ENCODE data around the gene LGALS13. TPM values are rescaled to one million over a fixed set of nuclear protein-coding genes. Genes with fewer than 3 reads are reported as not detected.

Gene LGALS13
- total and polyA plus RNA-seq, 2 experiments from 2014 or later: not detected

- Histone ChIP-seq H3K4me1 (ENCODE audit: insufficient read depth) (no peaks in the 10 kb centered on the region), H3K27me3 (no peaks in the 10 kb centered on the region), H3K36me3 (replicated peaks; ENCODE audit: insufficient read depth, low read depth) (no peaks in the 10 kb centered on the region), H3K4me2 (no peak overlapping the region), H3K79me2 (no peaks in the 10 kb centered on the region), H3K4me3 (no peak overlapping the region), H2AFZ (no peak overlapping the region), H3K27ac (no peak overlapping the region), H3K9me3 (ENCODE audit: low read depth) (no peaks in the 10 kb centered on the region), H4K20me1 (ENCODE audit: insufficient read depth, poor library complexity, severe bottlenecking) (no peaks in the 10 kb centered on the region), H3K9me2 (replicated peaks; ENCODE audit: insufficient read depth) (no peaks in the 10 kb centered on the region)
- no peak for DNase-seq (ENCODE audit: low spot score)
- TF ChIP-seq EZH2phosphoT487 (IDR thresholded peaks at IDR 0.05; ENCODE audit: low read depth, severe bottlenecking, unreplicated experiment): no peak
- no peak for TF ChIP-seq EZH2 (IDR thresholded peaks at IDR 0.05; ENCODE audit: borderline replicate concordance)
- no peak for TF ChIP-seq CTCF (IDR thresholded peaks at IDR 0.05; ENCODE audit: poor library complexity)
- WGBS (ENCODE audit: low lambda C conversion rate, missing lambda C conversion rate): 55% methylated on average over 4 of the region's 4 CpGs
These were observed 28.9 kb downstream of the LGALS13 start for GRCh38 chr19:39631178-39631577.

GRCh38 chr19:39631626-39632025, 29.3 kb downstream of the LGALS13 start:
- no peaks in the 10 kb centered on the region for H3K9me2 ChIP-seq (replicated peaks; ENCODE audit: insufficient read depth)
- H3K27me3 ChIP-seq: no peaks in the 10 kb centered on the region
- no peak overlapping the region for H2AFZ ChIP-seq
- H3K4me3 ChIP-seq: no peak overlapping the region
- H3K79me2 ChIP-seq: no peaks in the 10 kb centered on the region
- TF ChIP-seq CTCF (IDR thresholded peaks at IDR 0.05; ENCODE audit: poor library complexity) (no peak), EZH2phosphoT487 (IDR thresholded peaks at IDR 0.05; ENCODE audit: low read depth, severe bottlenecking, unreplicated experiment) (no peak), EZH2 (IDR thresholded peaks at IDR 0.05; ENCODE audit: borderline replicate concordance) (no peak)
- H4K20me1 ChIP-seq (ENCODE audit: insufficient read depth, poor library complexity, severe bottlenecking): no peaks in the 10 kb centered on the region
- H3K4me1 ChIP-seq (ENCODE audit: insufficient read depth): no peaks in the 10 kb centered on the region
- DNase-seq (ENCODE audit: low spot score): no peak
- H3K4me2 ChIP-seq: no peak overlapping the region
- H3K9me3 ChIP-seq (ENCODE audit: low read depth): no peaks in the 10 kb centered on the region
- WGBS (ENCODE audit: low lambda C conversion rate, missing lambda C conversion rate): 54% methylated on average over 6 of the region's 6 CpGs
- H3K36me3 ChIP-seq (replicated peaks; ENCODE audit: insufficient read depth, low read depth): no peaks in the 10 kb centered on the region
- no peak overlapping the region for H3K27ac ChIP-seq

DNA sequence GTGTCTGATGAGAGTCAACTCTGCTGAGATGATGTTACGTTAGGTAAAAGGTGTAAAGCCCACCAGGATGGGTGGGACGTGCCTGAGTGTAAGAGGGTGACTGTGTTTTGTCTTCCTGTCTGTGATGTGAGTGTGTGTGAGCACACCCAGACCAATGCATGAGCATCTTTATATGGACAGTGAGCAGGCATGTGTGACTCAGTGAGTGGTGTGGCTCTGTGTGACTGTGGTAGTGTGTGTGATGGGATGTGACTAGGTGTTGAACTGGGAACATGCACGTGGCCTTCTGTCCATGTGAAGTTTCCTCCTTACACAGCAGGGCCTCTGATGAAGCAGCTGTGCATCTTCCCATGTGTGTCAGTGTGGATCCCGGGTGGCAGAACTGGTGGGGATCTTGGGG, 35.6 kb downstream of the LGALS13 start:
- no peak overlapping the region for H3K4me2 ChIP-seq
- H3K4me1 ChIP-seq (ENCODE audit: insufficient read depth): no peaks in the 10 kb centered on the region
- H3K79me2 ChIP-seq: no peaks in the 10 kb centered on the region
- H3K4me3 ChIP-seq: no peak overlapping the region
- H3K9me3 ChIP-seq (ENCODE audit: low read depth): no peaks in the 10 kb centered on the region
- no peaks in the 10 kb centered on the region for H3K36me3 ChIP-seq (replicated peaks; ENCODE audit: insufficient read depth, low read depth)
- no peak for DNase-seq (ENCODE audit: low spot score)
- no peaks in the 10 kb centered on the region for H3K9me2 ChIP-seq (replicated peaks; ENCODE audit: insufficient read depth)
- H2AFZ ChIP-seq: no peak overlapping the region
- TF ChIP-seq CTCF (IDR thresholded peaks at IDR 0.05; ENCODE audit: poor library complexity) (no peak), EZH2 (IDR thresholded peaks at IDR 0.05; ENCODE audit: borderline replicate concordance) (no peak), EZH2phosphoT487 (IDR thresholded peaks at IDR 0.05; ENCODE audit: low read depth, severe bottlenecking, unreplicated experiment) (no peak)
- no peaks in the 10 kb centered on the region for H3K27me3 ChIP-seq
- 67% methylated on average over 4 of the region's 4 CpGs for WGBS (ENCODE audit: low lambda C conversion rate, missing lambda C conversion rate)
- H4K20me1 ChIP-seq (ENCODE audit: insufficient read depth, poor library complexity, severe bottlenecking): no peaks in the 10 kb centered on the region
- no peak overlapping the region for H3K27ac ChIP-seq

DNA sequence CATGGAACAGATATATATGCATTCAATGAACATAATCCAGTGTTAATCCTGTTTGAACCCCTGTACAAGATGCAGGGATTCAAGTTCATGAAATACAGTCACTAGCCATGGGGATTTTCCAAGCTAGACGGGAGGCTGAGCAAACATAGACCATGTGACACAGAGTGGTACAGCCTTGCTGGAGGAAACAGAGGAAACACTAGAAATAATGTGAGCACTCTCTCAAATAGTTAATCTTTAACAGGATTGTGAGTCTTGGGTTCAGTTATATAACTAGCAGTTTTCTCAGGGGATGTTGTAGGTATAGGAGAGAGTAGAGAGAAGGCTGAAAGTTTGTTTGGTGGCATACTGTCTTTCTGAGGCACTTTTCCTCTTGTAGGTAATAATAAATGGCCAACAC, 39.4 kb downstream of the LGALS13 start:
- H4K20me1 ChIP-seq (ENCODE audit: insufficient read depth, poor library complexity, severe bottlenecking): no peaks in the 10 kb centered on the region
- no peaks in the 10 kb centered on the region for H3K9me2 ChIP-seq (replicated peaks; ENCODE audit: insufficient read depth)
- no peak overlapping the region for H2AFZ ChIP-seq
- H3K79me2 ChIP-seq: no peaks in the 10 kb centered on the region
- no peak overlapping the region for H3K4me2 ChIP-seq
- no peak overlapping the region for H3K4me3 ChIP-seq
- no peaks in the 10 kb centered on the region for H3K9me3 ChIP-seq (ENCODE audit: low read depth)
- no peaks in the 10 kb centered on the region for H3K4me1 ChIP-seq (ENCODE audit: insufficient read depth)
- H3K27ac ChIP-seq: no peak overlapping the region
- H3K36me3 ChIP-seq (replicated peaks; ENCODE audit: insufficient read depth, low read depth): no peaks in the 10 kb centered on the region
- H3K27me3 ChIP-seq: no peaks in the 10 kb centered on the region
- DNase-seq (ENCODE audit: low spot score): peak; percentile 52
- WGBS (ENCODE audit: low lambda C conversion rate, missing lambda C conversion rate): 19% methylated on average over 1 of the region's 1 CpG
- TF ChIP-seq CTCF (IDR thresholded peaks at IDR 0.05; ENCODE audit: poor library complexity) (no peak), EZH2 (IDR thresholded peaks at IDR 0.05; ENCODE audit: borderline replicate concordance) (no peak), EZH2phosphoT487 (IDR thresholded peaks at IDR 0.05; ENCODE audit: low read depth, severe bottlenecking, unreplicated experiment) (no peak)
